T-helper 2 cell (primary cell): Measurements from ENCODE around the gene ERC2.
"Not testable (repeated sequence)": the region's sequence is repeated elsewhere in the genome, so short reads cannot be mapped to it uniquely, and the experiment has no call there.

Experiments used
- DNase-seq, 5 experiments: peaks; one replicate each; pipeline versions ENCODE4 v3.0.0 to v3.0.0-alpha.2; 2012 to 2022

ERC2 gene

GRCh38 chr3:56113908-56114307 lies 354.4 kb downstream of the ERC2 start:
- no peak for DNase-seq

- DNase-seq, result no peak
These were observed 355.0 kb downstream of the ERC2 start for GRCh38 chr3:56113231-56113630.

DNA sequence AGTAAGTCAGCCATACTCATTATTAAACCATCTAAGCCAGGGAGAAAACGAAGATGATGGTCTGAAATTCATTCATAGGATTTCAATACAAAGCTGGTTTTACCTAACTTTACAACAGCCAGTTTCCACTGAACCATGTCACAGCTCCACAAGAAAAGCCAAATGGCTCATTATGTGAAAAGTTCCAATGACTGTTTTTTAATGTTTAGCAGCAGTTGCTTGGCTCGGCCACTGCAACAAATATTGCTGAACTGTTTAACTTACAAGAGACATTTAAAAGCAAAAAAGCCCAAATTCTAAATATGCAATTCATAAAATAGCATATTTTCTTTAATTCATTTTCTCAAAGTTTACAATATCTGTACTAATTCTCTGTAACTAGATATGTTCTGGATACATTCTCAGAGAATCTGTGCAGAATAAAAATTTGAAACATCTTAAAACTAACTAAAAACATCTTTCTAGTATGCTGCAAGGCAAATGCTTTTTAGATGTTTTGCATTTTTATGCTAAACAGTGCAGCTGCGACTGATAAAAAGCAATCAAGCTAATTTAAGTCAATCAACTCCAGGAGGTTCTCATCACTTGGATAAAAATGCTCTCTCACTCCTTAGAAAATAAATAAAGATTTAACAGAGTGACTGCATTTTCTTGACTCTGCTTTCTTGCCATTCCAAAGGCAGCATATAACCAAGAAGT lies 356.5 kb downstream of the ERC2 start:
- DNase-seq, result no peak

- no peak for DNase-seq
These were observed 357.4 kb downstream of the ERC2 start for GRCh38 chr3:56110886-56111285.

- DNase-seq, result no peak
These were observed 361.1 kb downstream of the ERC2 start for GRCh38 chr3:56107157-56107556.

DNA sequence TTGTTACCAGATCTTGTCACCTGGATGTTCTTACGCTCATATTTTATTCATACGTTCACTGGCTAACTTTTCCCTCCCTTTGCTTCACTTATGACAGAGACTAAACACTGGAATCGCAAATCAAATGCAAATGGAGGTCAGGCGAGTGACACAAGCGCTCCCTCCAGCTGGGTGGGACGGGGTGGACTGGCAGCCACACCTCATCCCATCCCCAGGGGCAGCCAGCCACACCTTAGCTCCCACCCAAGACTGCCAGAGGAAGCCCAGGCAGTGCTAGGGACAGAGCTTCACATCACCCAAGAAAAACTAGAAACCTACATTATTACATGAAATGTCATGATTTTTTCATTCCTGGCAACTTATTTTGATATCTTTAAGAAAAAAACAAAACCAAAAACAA lies 366.2 kb downstream of the ERC2 start:
- DNase-seq, result no peak

DNA sequence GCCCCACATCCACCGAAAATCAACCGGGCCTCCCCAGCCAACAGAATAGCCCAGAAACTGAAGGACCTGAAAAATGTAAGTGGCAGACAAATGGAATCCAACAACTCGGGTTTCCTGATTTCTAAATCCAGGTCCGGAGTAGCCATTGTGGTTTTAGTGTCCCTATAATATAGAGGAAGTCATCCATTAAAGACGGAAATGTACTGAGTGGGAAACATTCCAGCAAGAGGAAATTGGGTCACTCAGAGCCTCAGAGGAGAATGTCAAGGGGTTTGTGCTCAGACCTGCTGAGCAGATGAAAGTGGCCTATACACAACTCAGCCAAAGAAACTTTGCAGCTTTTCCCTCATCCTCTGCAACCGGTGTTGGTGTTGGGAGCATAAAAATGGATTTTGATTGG lies 366.7 kb downstream of the ERC2 start:
- DNase-seq, result no peak

- no peak for DNase-seq
These were observed 371.3 kb downstream of the ERC2 start for GRCh38 chr3:56096999-56097398.

GRCh38 chr3:56094170-56094569 lies 374.1 kb downstream of the ERC2 start:
- DNase-seq, result no peak

GRCh38 chr3:56089739-56090138 lies 378.5 kb downstream of the ERC2 start:
- no peak for DNase-seq

DNA sequence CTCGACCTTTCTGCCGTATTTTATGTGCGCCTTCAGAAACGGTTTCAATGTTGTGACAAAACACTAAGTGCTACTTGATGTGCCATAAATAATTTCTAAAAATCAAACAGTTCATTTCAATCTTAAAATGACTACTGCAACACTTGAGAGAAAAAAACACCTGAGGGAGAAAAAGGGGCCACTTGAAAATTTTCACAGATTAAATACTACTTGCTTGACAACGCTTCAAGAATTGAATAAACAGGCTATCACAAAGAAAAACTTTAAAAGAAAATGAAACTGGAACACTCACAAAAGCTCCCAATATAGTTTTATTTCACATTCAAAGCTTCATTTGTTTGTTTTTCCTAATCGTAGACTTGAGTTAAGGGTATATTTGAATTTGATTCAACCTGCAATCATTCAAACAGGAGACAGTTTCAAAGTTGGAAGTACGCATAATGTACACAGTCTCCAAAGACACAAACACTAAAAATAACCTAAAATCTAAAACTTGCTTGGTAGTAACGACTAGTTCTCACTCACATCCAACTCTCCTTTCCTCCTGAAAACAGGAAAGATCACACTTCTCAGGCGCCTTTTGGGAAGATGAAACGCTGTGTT lies 380.7 kb downstream of the ERC2 start:
- no peak for DNase-seq

GRCh38 chr3:56086355-56086754 lies 381.9 kb downstream of the ERC2 start:
- DNase-seq, result no peak

DNA sequence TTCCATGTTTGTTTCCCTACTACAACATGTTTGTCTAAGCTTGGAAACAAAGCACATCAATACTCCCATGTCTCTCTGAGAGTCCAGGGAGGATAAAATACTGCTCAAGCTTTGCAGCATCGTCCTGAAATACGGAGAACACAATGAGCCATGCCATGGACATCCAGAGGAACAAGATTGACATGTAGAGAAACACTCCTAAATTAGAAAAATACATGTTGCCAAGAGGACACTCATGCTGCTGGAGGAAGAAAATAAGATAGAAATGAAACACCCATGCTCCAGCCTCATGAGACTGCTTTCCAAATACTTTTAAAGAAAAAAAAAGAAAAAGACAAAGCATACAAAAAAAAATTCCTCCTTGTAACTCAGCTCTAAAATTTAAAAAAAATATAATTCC lies 387.0 kb downstream of the ERC2 start:
- DNase-seq, result no peak

DNA sequence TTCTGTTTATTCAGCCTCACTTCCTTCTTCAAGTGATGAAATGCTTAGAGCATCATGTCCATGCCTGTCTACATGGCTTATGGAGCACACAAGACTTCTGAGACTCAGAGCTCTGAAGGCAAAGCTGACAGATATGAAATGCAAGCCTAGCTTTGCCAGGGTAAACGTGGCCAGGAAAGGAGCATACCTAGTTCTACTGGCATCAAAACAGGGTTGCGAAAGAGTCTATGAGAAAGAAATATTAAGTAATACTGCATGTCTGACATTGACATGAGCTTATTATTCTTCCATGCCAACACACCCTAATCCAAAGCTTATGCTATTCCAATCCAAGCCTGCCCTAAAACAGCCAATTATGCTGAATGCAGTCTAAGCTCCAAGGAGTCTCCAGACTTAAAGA lies 391.5 kb downstream of the ERC2 start:
- no peak for DNase-seq

DNA sequence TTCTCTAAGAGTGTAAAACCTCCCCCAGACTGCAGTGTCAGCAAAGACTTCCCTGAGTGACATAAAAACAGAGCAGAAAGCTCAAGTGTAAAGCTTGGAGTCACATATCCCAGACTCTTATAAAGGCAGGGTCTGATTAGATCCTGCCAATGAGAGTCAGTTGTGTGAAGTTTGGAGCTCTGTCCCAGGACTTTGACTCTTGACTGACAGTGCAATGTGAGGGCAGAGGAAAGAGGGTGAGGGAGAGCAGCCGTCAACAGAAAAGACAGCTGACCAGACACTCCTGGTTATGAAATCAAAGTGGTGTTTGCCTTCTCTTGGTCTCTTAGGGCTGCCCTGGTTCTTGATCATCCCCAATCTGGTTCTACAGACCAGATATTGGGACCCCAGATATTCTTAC lies 393.2 kb downstream of the ERC2 start:
- no peak for DNase-seq

GRCh38 chr3:56069766-56070165 lies 398.5 kb downstream of the ERC2 start:
- no peak for DNase-seq

- DNase-seq, result not testable (repeated sequence)
These were observed 401.9 kb downstream of the ERC2 start for GRCh38 chr3:56066405-56066804.

DNA sequence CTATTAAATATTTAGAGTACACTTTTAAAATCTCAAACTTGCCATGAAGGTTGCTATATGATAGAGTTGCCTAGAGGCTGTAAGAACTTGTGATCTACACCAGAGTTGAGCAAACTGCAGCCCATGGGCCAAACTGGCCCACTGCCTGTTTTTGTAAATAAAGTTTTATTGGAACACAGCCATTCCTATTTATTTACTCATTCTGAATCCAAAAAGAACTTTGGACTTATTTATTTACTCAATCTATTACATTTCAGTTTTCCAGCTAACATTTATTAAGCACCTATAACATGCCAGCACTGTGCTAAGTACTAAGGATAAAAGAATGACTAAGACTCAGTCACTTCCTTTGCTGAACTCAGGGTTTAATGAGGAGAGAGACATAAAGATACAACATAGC lies 403.6 kb downstream of the ERC2 start:
- no peak for DNase-seq

GRCh38 chr3:56061279-56061626 lies 407.0 kb downstream of the ERC2 start:
- DNase-seq, result no peak

GRCh38 chr3:56060521-56061278 lies 407.6 kb downstream of the ERC2 start:
- no peak for DNase-seq

DNA sequence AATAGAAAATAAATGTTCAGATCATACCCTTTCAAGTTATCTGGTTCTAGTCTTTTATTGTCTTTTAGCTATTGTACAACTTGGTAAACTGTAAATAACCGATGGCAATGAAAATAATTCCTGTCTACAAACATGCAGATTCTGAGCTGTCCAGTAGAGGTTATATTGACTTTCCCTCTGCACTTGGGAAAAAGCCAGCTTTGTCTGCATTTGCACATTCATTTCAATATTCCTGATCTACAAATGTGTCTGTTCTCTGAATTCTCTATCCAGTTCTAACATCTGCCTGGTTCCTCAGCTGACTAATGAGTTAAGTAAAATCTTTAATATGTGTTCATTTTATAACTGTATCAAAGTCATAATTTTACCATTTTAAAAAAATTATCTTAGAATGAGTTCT lies 408.5 kb downstream of the ERC2 start:
- DNase-seq, result no peak

DNA sequence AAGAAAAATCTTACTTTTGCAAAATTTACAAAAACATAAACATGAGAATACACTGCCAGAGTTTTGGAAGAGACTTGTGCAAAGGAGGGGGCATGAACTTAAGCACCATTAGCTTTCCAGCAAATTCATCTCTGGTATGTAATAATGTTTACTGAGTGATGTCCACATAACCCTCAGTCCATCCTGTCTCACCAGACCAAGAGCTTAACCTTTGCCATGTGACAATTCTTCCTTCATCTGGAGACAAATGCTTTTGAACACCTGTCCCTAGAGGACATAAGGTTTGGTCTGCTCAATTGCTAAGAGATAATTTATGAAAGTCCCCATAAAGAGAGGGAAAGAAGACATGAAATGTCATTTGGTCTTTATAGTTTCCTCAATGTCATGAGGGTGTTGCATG lies 412.3 kb downstream of the ERC2 start:
- DNase-seq, result no peak

GRCh38 chr3:56055546-56055945 lies 412.7 kb downstream of the ERC2 start:
- no peak for DNase-seq

DNA sequence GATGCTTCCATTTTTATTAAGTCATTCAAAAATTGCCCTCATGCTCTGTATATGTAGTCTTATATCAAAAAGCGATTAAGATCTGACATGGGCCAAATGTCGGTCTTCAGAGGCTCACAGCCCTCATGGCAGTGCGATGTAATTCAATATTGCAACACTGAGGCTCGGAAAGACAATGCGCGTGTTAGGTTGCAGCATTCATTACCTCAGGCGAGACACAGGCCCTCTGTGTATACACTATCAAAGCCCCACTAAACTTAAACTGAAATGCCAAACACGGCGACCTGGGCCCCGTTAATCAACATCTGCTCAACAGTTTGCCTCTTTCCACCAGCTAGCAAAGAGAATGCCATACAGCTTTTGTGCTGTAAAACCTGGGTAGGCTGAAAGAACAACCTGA lies 413.4 kb downstream of the ERC2 start:
- DNase-seq, result no peak
